Skeletal muscle satellite cell (primary cell): ENCODE measurements around the gene ACSL4. TPM values are rescaled to one million over a fixed set of nuclear protein-coding genes. Genes with fewer than 3 reads are reported as not detected.

Source experiments
- H3K27me3 ChIP-seq: 2 replicates; pipeline ENCODE4 v1.7.0; 2013; ENCODE audit warnings: low read length; ENCODE audit not compliant: control insufficient read depth, insufficient read depth
- H3K36me3 ChIP-seq: 2 replicates; pipeline ENCODE4 v1.7.0; 2013; ENCODE audit warnings: mild to moderate bottlenecking, control low read depth, low read length; ENCODE audit not compliant: insufficient read depth
- H3K4me1 ChIP-seq: 2 replicates; pipeline ENCODE4 v1.7.0; 2013; ENCODE audit warnings: low read length; ENCODE audit not compliant: control insufficient read depth, insufficient read depth
- H3K4me2 ChIP-seq: 2 replicates; pipeline ENCODE4 v1.7.0; 2013; ENCODE audit warnings: mild to moderate bottlenecking, low read length
- H3K4me3 ChIP-seq: 2 replicates; pipeline ENCODE4 v1.7.0; 2013; ENCODE audit warnings: low read length
- H3K9ac ChIP-seq: 2 replicates; pipeline ENCODE4 v1.7.0; 2013; ENCODE audit warnings: mild to moderate bottlenecking, low read depth, low read length, moderate library complexity
- H3K9me3 ChIP-seq: replicated peaks from 2 replicates; pipeline ENCODE4 v1.7.0; 2013; ENCODE audit warnings: mild to moderate bottlenecking, control low read depth, low read length
- total RNA-seq: library from RNA; depleted of rRNA; stranded (reverse); fragments of >200 nt; gene quantifications from 2 replicates; pipeline ENCODE4 v1.2.3, GENCODE V29; 2012; rRNA removed

The ACSL4 gene
- total RNA-seq, result 120 and 161 TPM in 2 replicates

GRCh38 chrX:109732807-109733612 is at the start of gene ACSL4:
TSS of gene ACSL4 (minus strand) at chrX:109733257. CDS start at chrX:109683363, 49,894 bp downstream.
- H3K36me3 ChIP-seq, result no peaks in the 10 kb centered on the region
- no peaks in the 10 kb centered on the region for H3K27me3 ChIP-seq
- peaks cover 2% of the 10 kb centered on the region for H3K4me1 ChIP-seq
- peak within 1 kb of the TSS; percentile 97 for H3K9ac ChIP-seq
- no peaks in the 10 kb centered on the region for H3K9me3 ChIP-seq
- H3K4me3 ChIP-seq, result peak within 1 kb of the TSS; percentile 93
- peak within 1 kb of the TSS; percentile 96 for H3K4me2 ChIP-seq

GRCh38 chrX:109777749-109778148 is 44.7 kb upstream of the ACSL4 start:
- H3K27me3 ChIP-seq, result peaks cover 8% of the 10 kb centered on the region
- H3K4me3 ChIP-seq, result no peak overlapping the region
- H3K4me2 ChIP-seq, result no peak overlapping the region
- no peaks in the 10 kb centered on the region for H3K36me3 ChIP-seq
- peaks cover 16% of the 10 kb centered on the region for H3K4me1 ChIP-seq
- H3K9ac ChIP-seq, result no peak overlapping the region
- H3K9me3 ChIP-seq, result no peaks in the 10 kb centered on the region

GRCh38 chrX:109776986-109777385 is 43.9 kb upstream of the ACSL4 start:
- Histone ChIP-seq H3K36me3 (no peaks in the 10 kb centered on the region), H3K4me2 (no peak overlapping the region), H3K9ac (no peak overlapping the region), H3K4me3 (no peak overlapping the region), H3K4me1 (peaks cover 16% of the 10 kb centered on the region), H3K27me3 (peaks cover 5% of the 10 kb centered on the region), H3K9me3 (no peaks in the 10 kb centered on the region)

GRCh38 chrX:109776432-109776831 is 43.4 kb upstream of the ACSL4 start:
- peaks cover 5% of the 10 kb centered on the region for H3K27me3 ChIP-seq
- H3K4me1 ChIP-seq, result peaks cover 16% of the 10 kb centered on the region
- H3K9ac ChIP-seq, result no peak overlapping the region
- H3K36me3 ChIP-seq, result no peaks in the 10 kb centered on the region
- H3K4me3 ChIP-seq, result no peak overlapping the region
- no peaks in the 10 kb centered on the region for H3K9me3 ChIP-seq
- H3K4me2 ChIP-seq, result no peak overlapping the region

- Histone ChIP-seq H3K9me3 (no peaks in the 10 kb centered on the region), H3K36me3 (no peaks in the 10 kb centered on the region), H3K4me1 (peaks cover 16% of the 10 kb centered on the region), H3K9ac (no peak overlapping the region), H3K4me3 (no peak overlapping the region), H3K4me2 (no peak overlapping the region), H3K27me3 (no peaks in the 10 kb centered on the region)
These were observed 42.3 kb upstream of the ACSL4 start for GRCh38 chrX:109775386-109775785.

GRCh38 chrX:109774706-109775105 is 41.6 kb upstream of the ACSL4 start:
- H3K9ac ChIP-seq, result peak overlapping the region; percentile 48
- no peaks in the 10 kb centered on the region for H3K27me3 ChIP-seq
- H3K4me1 ChIP-seq, result peaks cover 16% of the 10 kb centered on the region
- peak overlapping the region; percentile 57 for H3K4me3 ChIP-seq
- H3K4me2 ChIP-seq, result peak overlapping the region; percentile 76
- no peaks in the 10 kb centered on the region for H3K9me3 ChIP-seq
- no peaks in the 10 kb centered on the region for H3K36me3 ChIP-seq

GRCh38 chrX:109774136-109774535 is 41.1 kb upstream of the ACSL4 start:
- Histone ChIP-seq H3K9ac (peak overlapping the region; percentile 48), H3K27me3 (no peaks in the 10 kb centered on the region), H3K4me3 (peak overlapping the region; percentile 57), H3K4me2 (peak overlapping the region; percentile 76), H3K36me3 (no peaks in the 10 kb centered on the region), H3K4me1 (peaks cover 16% of the 10 kb centered on the region), H3K9me3 (no peaks in the 10 kb centered on the region)

GRCh38 chrX:109773374-109773773 is 40.3 kb upstream of the ACSL4 start:
- H3K4me3 ChIP-seq, result no peak overlapping the region
- no peak overlapping the region for H3K4me2 ChIP-seq
- no peaks in the 10 kb centered on the region for H3K36me3 ChIP-seq
- no peak overlapping the region for H3K9ac ChIP-seq
- peaks cover 16% of the 10 kb centered on the region for H3K4me1 ChIP-seq
- H3K9me3 ChIP-seq, result no peaks in the 10 kb centered on the region
- no peaks in the 10 kb centered on the region for H3K27me3 ChIP-seq

- Histone ChIP-seq H3K4me1 (peaks cover 16% of the 10 kb centered on the region), H3K27me3 (no peaks in the 10 kb centered on the region), H3K9ac (no peak overlapping the region), H3K4me3 (no peak overlapping the region), H3K9me3 (no peaks in the 10 kb centered on the region), H3K4me2 (no peak overlapping the region), H3K36me3 (no peaks in the 10 kb centered on the region)
These were observed 37.7 kb upstream of the ACSL4 start for GRCh38 chrX:109770780-109771179.

GRCh38 chrX:109760922-109761250 is 27.8 kb upstream of the ACSL4 start:
- Histone ChIP-seq H3K9me3 (no peaks in the 10 kb centered on the region), H3K9ac (no peak overlapping the region), H3K36me3 (no peaks in the 10 kb centered on the region), H3K4me3 (no peak overlapping the region), H3K27me3 (peaks cover 7% of the 10 kb centered on the region), H3K4me2 (no peak overlapping the region), H3K4me1 (no peaks in the 10 kb centered on the region)

GRCh38 chrX:109760209-109760921 is 27.3 kb upstream of the ACSL4 start:
- H3K4me3 ChIP-seq, result no peak overlapping the region
- H3K9ac ChIP-seq, result no peak overlapping the region
- H3K4me1 ChIP-seq, result no peaks in the 10 kb centered on the region
- no peaks in the 10 kb centered on the region for H3K36me3 ChIP-seq
- H3K27me3 ChIP-seq, result peaks cover 7% of the 10 kb centered on the region
- no peaks in the 10 kb centered on the region for H3K9me3 ChIP-seq
- H3K4me2 ChIP-seq, result no peak overlapping the region
